ENCODE results near the gene GRM7.

GRM7 gene

GRCh38 chr3:7568526-7569184, 707.7 kb downstream of the GRM7 start:
- no peak overlapping the region for H3K27ac ChIP-seq
- H3K27me3 ChIP-seq = no peaks in the 10 kb centered on the region
- H3K4me1 ChIP-seq = no peaks in the 10 kb centered on the region
- H3K4me3 ChIP-seq = no peak overlapping the region
- H3K9me3 ChIP-seq = peaks cover 21% of the 10 kb centered on the region
- no peak overlapping the region for H3K4me2 ChIP-seq
- no peaks in the 10 kb centered on the region for H3K36me3 ChIP-seq
- no peaks in the 10 kb centered on the region for H4K20me1 ChIP-seq
- H3K9ac ChIP-seq = no peak overlapping the region
- TF ChIP-seq Cebpa-rat (IDR thresholded peaks at IDR 0.05) = no peak

GRCh38 chr3:7573330-7573729, 712.4 kb downstream of the GRM7 start:
- TF ChIP-seq Cebpa-rat (IDR thresholded peaks at IDR 0.05) = no peak
- H3K4me2 ChIP-seq = no peak overlapping the region
- no peaks in the 10 kb centered on the region for H3K4me1 ChIP-seq
- H3K27ac ChIP-seq = no peak overlapping the region
- no peaks in the 10 kb centered on the region for H3K27me3 ChIP-seq
- H3K9me3 ChIP-seq = peaks cover 19% of the 10 kb centered on the region
- H3K4me3 ChIP-seq = no peak overlapping the region
- H3K9ac ChIP-seq = no peak overlapping the region
- H3K36me3 ChIP-seq = no peaks in the 10 kb centered on the region
- no peaks in the 10 kb centered on the region for H4K20me1 ChIP-seq

GRCh38 chr3:7574435-7574834, 713.5 kb downstream of the GRM7 start:
- Histone ChIP-seq H3K4me2 (no peak overlapping the region), H3K9ac (no peak overlapping the region), H3K9me3 (peaks cover 14% of the 10 kb centered on the region; the same call in 1 of the 2 replicates), H4K20me1 (no peaks in the 10 kb centered on the region), H3K36me3 (no peaks in the 10 kb centered on the region), H3K27ac (no peak overlapping the region), H3K4me3 (no peak overlapping the region), H3K27me3 (no peaks in the 10 kb centered on the region), H3K4me1 (no peaks in the 10 kb centered on the region)
- no peak for TF ChIP-seq Cebpa-rat (IDR thresholded peaks at IDR 0.05)

DNA sequence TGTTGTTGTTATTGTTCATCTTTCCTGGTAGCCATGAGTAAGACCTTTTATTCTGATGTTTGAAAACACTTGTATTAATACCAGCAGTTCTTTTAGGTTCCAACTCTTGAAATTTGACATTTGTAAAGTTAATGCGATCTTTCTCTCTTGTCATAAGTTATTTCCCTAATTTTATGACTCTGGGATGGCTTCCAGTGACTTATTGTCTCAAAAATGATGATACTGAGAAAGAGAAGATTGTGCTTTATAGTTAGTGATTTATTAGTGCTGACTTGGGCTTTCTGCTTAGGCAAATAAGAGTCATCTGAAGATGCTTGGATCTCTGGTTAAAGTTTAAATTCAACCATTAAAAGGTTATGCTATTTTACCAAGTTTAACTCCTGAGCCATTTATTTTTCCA, 715.2 kb downstream of the GRM7 start:
- Histone ChIP-seq H4K20me1 (no peaks in the 10 kb centered on the region), H3K27ac (no peak overlapping the region), H3K36me3 (no peaks in the 10 kb centered on the region), H3K4me2 (no peak overlapping the region), H3K9ac (no peak overlapping the region), H3K27me3 (no peaks in the 10 kb centered on the region), H3K9me3 (peaks cover 10% of the 10 kb centered on the region; the same call in 1 of the 2 replicates), H3K4me3 (no peak overlapping the region), H3K4me1 (no peaks in the 10 kb centered on the region)
- no peak for TF ChIP-seq Cebpa-rat (IDR thresholded peaks at IDR 0.05)

DNA sequence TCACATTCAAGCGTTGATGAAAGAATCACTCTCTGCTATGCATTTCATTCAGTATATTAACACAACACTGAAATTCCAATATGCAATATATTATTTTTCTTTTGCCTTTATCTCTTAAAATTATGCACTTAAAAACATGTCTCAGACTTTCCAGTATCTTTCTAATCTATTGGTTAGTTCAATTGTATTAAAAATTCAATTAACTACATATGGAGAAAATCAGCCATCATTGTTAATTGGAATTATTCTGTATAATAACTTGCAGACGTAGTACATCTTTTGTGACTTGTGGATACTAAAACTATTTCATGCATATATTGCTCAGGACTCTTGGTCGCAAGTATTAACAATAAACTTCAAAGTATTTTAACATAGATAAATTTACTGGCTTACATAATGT, 715.6 kb downstream of the GRM7 start:
- Histone ChIP-seq H4K20me1 (no peaks in the 10 kb centered on the region), H3K4me2 (no peak overlapping the region), H3K4me1 (no peaks in the 10 kb centered on the region), H3K27me3 (no peaks in the 10 kb centered on the region), H3K9ac (no peak overlapping the region), H3K9me3 (peaks cover 9% of the 10 kb centered on the region; the same call in 1 of the 2 replicates), H3K36me3 (no peaks in the 10 kb centered on the region), H3K27ac (no peak overlapping the region), H3K4me3 (no peak overlapping the region)
- no peak for TF ChIP-seq Cebpa-rat (IDR thresholded peaks at IDR 0.05)

DNA sequence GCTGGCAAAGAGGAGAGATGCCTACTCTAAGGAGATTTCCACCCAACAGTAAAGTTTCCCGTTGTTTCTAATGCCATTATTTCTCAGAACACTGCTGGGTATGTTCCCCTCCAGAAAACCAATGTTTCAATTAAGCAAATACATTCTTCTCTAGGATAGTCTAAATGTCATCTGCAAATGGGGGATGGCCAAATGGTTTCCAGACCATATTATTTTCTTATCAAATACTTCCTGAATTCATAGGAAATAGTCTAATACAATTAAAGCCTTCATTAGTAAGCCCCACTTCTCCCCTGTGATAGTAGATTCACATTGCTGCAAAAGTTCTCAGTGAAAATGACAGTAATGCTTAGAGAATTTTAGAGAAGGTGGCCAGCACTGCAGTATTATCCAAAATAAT, 716.6 kb downstream of the GRM7 start:
- Histone ChIP-seq H3K27me3 (no peaks in the 10 kb centered on the region), H3K9me3 (no peaks in the 10 kb centered on the region)

DNA sequence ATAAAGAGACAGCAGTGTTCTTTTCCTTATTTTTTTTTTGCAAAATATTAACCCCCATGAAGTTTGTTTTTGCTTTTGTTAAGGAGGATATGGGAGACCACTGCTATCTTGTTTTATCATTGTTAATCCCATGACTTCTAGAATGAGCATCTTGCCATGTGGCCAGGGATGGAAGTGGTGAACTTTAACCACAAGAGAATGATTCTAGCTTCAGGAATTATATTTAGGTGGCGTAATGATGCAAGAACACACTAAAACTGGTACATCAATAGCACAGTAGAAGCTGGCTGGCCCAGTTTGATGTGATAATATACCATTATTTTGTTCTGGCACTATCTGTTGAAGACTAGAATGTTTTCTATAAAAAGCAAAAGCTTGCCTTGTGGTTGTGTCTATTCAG, 720.9 kb downstream of the GRM7 start:
- Histone ChIP-seq H3K4me1 (no peaks in the 10 kb centered on the region), H3K27ac (no peak overlapping the region), H3K4me3 (no peak overlapping the region), H3K4me2 (no peak overlapping the region), H3K9ac (no peak overlapping the region), H3K9me3 (no peaks in the 10 kb centered on the region; the same call in 1 of the 2 replicates), H3K27me3 (no peaks in the 10 kb centered on the region), H4K20me1 (no peaks in the 10 kb centered on the region), H3K36me3 (no peaks in the 10 kb centered on the region)
- no peak for TF ChIP-seq Cebpa-rat (IDR thresholded peaks at IDR 0.05)

More for the DNA sequence above, 716.6 kb downstream of the GRM7 start:
- no peaks in the 10 kb centered on the region for H3K4me1 ChIP-seq
- H3K27ac ChIP-seq = no peak overlapping the region
- H3K4me3 ChIP-seq = no peak overlapping the region
- no peak overlapping the region for H3K4me2 ChIP-seq
- no peaks in the 10 kb centered on the region for H4K20me1 ChIP-seq
- no peaks in the 10 kb centered on the region for H3K36me3 ChIP-seq
- H3K9ac ChIP-seq = no peak overlapping the region
- no peak for TF ChIP-seq Cebpa-rat (IDR thresholded peaks at IDR 0.05)

- Histone ChIP-seq H4K20me1 (no peaks in the 10 kb centered on the region), H3K4me3 (no peak overlapping the region), H3K4me1 (no peaks in the 10 kb centered on the region), H3K4me2 (no peak overlapping the region), H3K36me3 (no peaks in the 10 kb centered on the region), H3K27ac (no peak overlapping the region), H3K9ac (no peak overlapping the region), H3K27me3 (no peaks in the 10 kb centered on the region), H3K9me3 (no peaks in the 10 kb centered on the region; the same call in 1 of the 2 replicates)
- no peak for TF ChIP-seq Cebpa-rat (IDR thresholded peaks at IDR 0.05)
Measured at GRCh38 chr3:7585052-7585451, 724.1 kb downstream of the GRM7 start.

- H3K4me1 ChIP-seq = no peaks in the 10 kb centered on the region
- no peaks in the 10 kb centered on the region for H3K27me3 ChIP-seq
- no peak overlapping the region for H3K9ac ChIP-seq
- H4K20me1 ChIP-seq = no peaks in the 10 kb centered on the region
- no peak for TF ChIP-seq Cebpa-rat (IDR thresholded peaks at IDR 0.05)
- H3K27ac ChIP-seq = no peak overlapping the region
- no peaks in the 10 kb centered on the region for H3K9me3 ChIP-seq
- no peaks in the 10 kb centered on the region for H3K36me3 ChIP-seq
- H3K4me2 ChIP-seq = no peak overlapping the region
- no peak overlapping the region for H3K4me3 ChIP-seq
Measured at GRCh38 chr3:7588236-7588635, 727.3 kb downstream of the GRM7 start.

DNA sequence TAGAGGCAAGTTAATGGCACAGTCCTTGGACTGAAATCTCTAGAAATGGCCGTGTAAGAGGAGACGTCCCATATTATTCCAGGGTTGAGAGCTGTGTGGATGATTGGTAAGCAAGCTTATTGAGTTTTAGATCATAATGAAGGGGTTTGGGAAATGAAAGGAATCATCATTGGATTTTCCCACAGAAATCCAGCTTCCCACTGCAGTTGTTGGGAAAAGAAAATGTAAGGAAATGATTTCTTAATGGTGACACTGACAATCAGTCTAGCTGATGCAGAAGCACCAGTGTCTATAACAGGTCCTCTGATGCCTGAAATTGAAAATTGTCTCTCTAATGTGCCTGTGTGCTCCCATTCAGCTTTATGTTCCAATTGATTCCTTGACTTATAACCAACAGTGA, 728.6 kb downstream of the GRM7 start:
- no peaks in the 10 kb centered on the region for H4K20me1 ChIP-seq

DNA sequence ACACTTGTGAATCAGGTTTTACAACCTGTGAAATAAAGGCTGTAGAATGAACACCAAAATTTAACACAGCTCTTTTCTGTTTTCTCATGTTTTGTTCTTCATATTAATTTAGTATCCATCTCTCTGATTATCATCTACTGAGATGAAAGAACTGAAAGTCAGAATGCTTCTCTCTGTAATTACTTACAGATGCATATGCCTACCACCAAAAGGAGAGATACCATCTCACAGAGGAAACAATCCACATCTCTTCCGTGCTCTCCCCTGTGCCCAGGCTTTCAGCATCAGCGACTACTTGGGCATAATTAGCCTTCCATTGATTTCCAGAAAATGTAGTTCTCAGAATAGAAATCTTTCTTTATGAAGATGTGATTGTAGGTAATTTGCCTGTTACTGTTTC, 741.4 kb downstream of the GRM7 start:
- H3K4me1 ChIP-seq = no peaks in the 10 kb centered on the region
- TF ChIP-seq Cebpa-rat (IDR thresholded peaks at IDR 0.05) = no peak
- no peak overlapping the region for H3K4me2 ChIP-seq
- H3K9ac ChIP-seq = no peak overlapping the region
- no peaks in the 10 kb centered on the region for H4K20me1 ChIP-seq
- no peaks in the 10 kb centered on the region for H3K36me3 ChIP-seq
- no peaks in the 10 kb centered on the region for H3K9me3 ChIP-seq
- no peak overlapping the region for H3K4me3 ChIP-seq
- no peaks in the 10 kb centered on the region for H3K27me3 ChIP-seq
- H3K27ac ChIP-seq = no peak overlapping the region

More for the DNA sequence above, 728.6 kb downstream of the GRM7 start:
- Histone ChIP-seq H3K27ac (no peak overlapping the region), H3K4me1 (no peaks in the 10 kb centered on the region), H3K4me2 (no peak overlapping the region), H3K4me3 (no peak overlapping the region), H3K9me3 (no peaks in the 10 kb centered on the region), H3K36me3 (no peaks in the 10 kb centered on the region), H3K27me3 (no peaks in the 10 kb centered on the region), H3K9ac (no peak overlapping the region)
- TF ChIP-seq Cebpa-rat (IDR thresholded peaks at IDR 0.05) = no peak

Data from BLaER1 (cell line).